ENCODE results near the gene ZNF582.

The ZNF582 gene

GRCh38 chr19:56398809-56399208 lies 5.5 kb upstream of the ZNF582 start:
- Histone ChIP-seq H3K4me1 (ENCODE audit: control insufficient read depth, insufficient read depth, low read length) (no peaks in the 10 kb centered on the region), H3K27me3 (ENCODE audit: control insufficient read depth, insufficient read depth, low read length) (no peaks in the 10 kb centered on the region), H3K9me3 (ENCODE audit: control insufficient read depth, insufficient read depth, low read length) (peaks cover 2% of the 10 kb centered on the region), H3K4me3 (ENCODE audit: low read length) (no peak overlapping the region), H3K27ac (ENCODE audit: low read length) (no peak overlapping the region), H3K36me3 (ENCODE audit: control insufficient read depth, insufficient read depth, low read length) (no peaks in the 10 kb centered on the region; the same call in 1 of the 2 replicates)
- WGBS (ENCODE audit: insufficient coverage, insufficient read length), result 100% methylated on average over 3 of the region's 5 CpGs
- DNase-seq (ENCODE audit: low read depth, low spot score), result no peak

- H3K4me3 ChIP-seq (ENCODE audit: low read length), result no peak overlapping the region
- H3K36me3 ChIP-seq (ENCODE audit: control insufficient read depth, insufficient read depth, low read length), result no peaks in the 10 kb centered on the region
- no CpG with 5 or more reads among the region's 8 CpGs for WGBS (ENCODE audit: insufficient coverage, insufficient read length)
- no peaks in the 10 kb centered on the region for H3K4me1 ChIP-seq (ENCODE audit: control insufficient read depth, insufficient read depth, low read length)
- no peaks in the 10 kb centered on the region for H3K27me3 ChIP-seq (ENCODE audit: control insufficient read depth, insufficient read depth, low read length)
- DNase-seq (ENCODE audit: low read depth, low spot score), result no peak
- no peaks in the 10 kb centered on the region for H3K9me3 ChIP-seq (ENCODE audit: control insufficient read depth, insufficient read depth, low read length)
- no peak overlapping the region for H3K27ac ChIP-seq (ENCODE audit: low read length)
Observed at GRCh38 chr19:56383826-56384605, 9.3 kb downstream of the ZNF582 start.

GRCh38 chr19:56377105-56377924 lies 16.0 kb downstream of the ZNF582 start:
- no peak overlapping the region for H3K4me3 ChIP-seq (ENCODE audit: low read length)
- no peaks in the 10 kb centered on the region for H3K27me3 ChIP-seq (ENCODE audit: control insufficient read depth, insufficient read depth, low read length)
- no CpG with 5 or more reads among the region's 11 CpGs for WGBS (ENCODE audit: insufficient coverage, insufficient read length)
- peaks cover 12% of the 10 kb centered on the region; the same call in 1 of the 2 replicates for H3K36me3 ChIP-seq (ENCODE audit: control insufficient read depth, insufficient read depth, low read length)
- H3K27ac ChIP-seq (ENCODE audit: low read length), result no peak overlapping the region
- H3K4me1 ChIP-seq (ENCODE audit: control insufficient read depth, insufficient read depth, low read length), result no peaks in the 10 kb centered on the region
- DNase-seq (ENCODE audit: low read depth, low spot score), result no peak
- no peaks in the 10 kb centered on the region for H3K9me3 ChIP-seq (ENCODE audit: control insufficient read depth, insufficient read depth, low read length)

GRCh38 chr19:56372281-56372680 lies 21.1 kb downstream of the ZNF582 start:
- no peaks in the 10 kb centered on the region for H3K9me3 ChIP-seq (ENCODE audit: control insufficient read depth, insufficient read depth, low read length)
- no peak overlapping the region for H3K27ac ChIP-seq (ENCODE audit: low read length)
- H3K27me3 ChIP-seq (ENCODE audit: control insufficient read depth, insufficient read depth, low read length), result no peaks in the 10 kb centered on the region
- no CpG with 5 or more reads among the region's 1 CpG for WGBS (ENCODE audit: insufficient coverage, insufficient read length)
- H3K4me3 ChIP-seq (ENCODE audit: low read length), result no peak overlapping the region
- H3K36me3 ChIP-seq (ENCODE audit: control insufficient read depth, insufficient read depth, low read length), result peaks cover 10% of the 10 kb centered on the region; the same call in 1 of the 2 replicates
- no peaks in the 10 kb centered on the region for H3K4me1 ChIP-seq (ENCODE audit: control insufficient read depth, insufficient read depth, low read length)
- no peak for DNase-seq (ENCODE audit: low read depth, low spot score)

GRCh38 chr19:56369886-56370676 lies 23.3 kb downstream of the ZNF582 start:
- Histone ChIP-seq H3K36me3 (ENCODE audit: control insufficient read depth, insufficient read depth, low read length) (peaks cover 7% of the 10 kb centered on the region; the same call in 1 of the 2 replicates), H3K27ac (ENCODE audit: low read length) (no peak overlapping the region), H3K4me3 (ENCODE audit: low read length) (no peak overlapping the region), H3K4me1 (ENCODE audit: control insufficient read depth, insufficient read depth, low read length) (no peaks in the 10 kb centered on the region), H3K9me3 (ENCODE audit: control insufficient read depth, insufficient read depth, low read length) (no peaks in the 10 kb centered on the region), H3K27me3 (ENCODE audit: control insufficient read depth, insufficient read depth, low read length) (no peaks in the 10 kb centered on the region)
- no CpG with 5 or more reads among the region's 3 CpGs for WGBS (ENCODE audit: insufficient coverage, insufficient read length)
- DNase-seq (ENCODE audit: low read depth, low spot score), result no peak

GRCh38 chr19:56367829-56368711 lies 25.3 kb downstream of the ZNF582 start:
- peak overlapping the region; percentile 79 for H3K4me3 ChIP-seq (ENCODE audit: low read length)
- H3K27ac ChIP-seq (ENCODE audit: low read length), result no peak overlapping the region
- peak; percentile 92 for DNase-seq (ENCODE audit: low read depth, low spot score)
- no peaks in the 10 kb centered on the region for H3K27me3 ChIP-seq (ENCODE audit: control insufficient read depth, insufficient read depth, low read length)
- WGBS (ENCODE audit: insufficient coverage, insufficient read length), result no CpG with 5 or more reads among the region's 65 CpGs
- 0 out of 2 replicates have a peak, but pooled peaks cover 3% of the 10 kb centered on the region for H3K36me3 ChIP-seq (ENCODE audit: control insufficient read depth, insufficient read depth, low read length)
- H3K9me3 ChIP-seq (ENCODE audit: control insufficient read depth, insufficient read depth, low read length), result no peaks in the 10 kb centered on the region
- no peaks in the 10 kb centered on the region for H3K4me1 ChIP-seq (ENCODE audit: control insufficient read depth, insufficient read depth, low read length)

- no peaks in the 10 kb centered on the region for H3K4me1 ChIP-seq (ENCODE audit: control insufficient read depth, insufficient read depth, low read length)
- no peak overlapping the region for H3K4me3 ChIP-seq (ENCODE audit: low read length)
- H3K9me3 ChIP-seq (ENCODE audit: control insufficient read depth, insufficient read depth, low read length), result no peaks in the 10 kb centered on the region
- no peak for DNase-seq (ENCODE audit: low read depth, low spot score)
- no peak overlapping the region for H3K27ac ChIP-seq (ENCODE audit: low read length)
- H3K27me3 ChIP-seq (ENCODE audit: control insufficient read depth, insufficient read depth, low read length), result no peaks in the 10 kb centered on the region
- WGBS (ENCODE audit: insufficient coverage, insufficient read length), result no CpG with 5 or more reads among the region's 2 CpGs
- no peaks in the 10 kb centered on the region for H3K36me3 ChIP-seq (ENCODE audit: control insufficient read depth, insufficient read depth, low read length)
Observed at GRCh38 chr19:56360841-56361240, 32.5 kb downstream of the ZNF582 start.

- no peak for DNase-seq (ENCODE audit: low read depth, low spot score)
- Histone ChIP-seq H3K27me3 (ENCODE audit: control insufficient read depth, insufficient read depth, low read length) (no peaks in the 10 kb centered on the region), H3K4me3 (ENCODE audit: low read length) (no peak overlapping the region), H3K36me3 (ENCODE audit: control insufficient read depth, insufficient read depth, low read length) (no peaks in the 10 kb centered on the region), H3K4me1 (ENCODE audit: control insufficient read depth, insufficient read depth, low read length) (no peaks in the 10 kb centered on the region), H3K9me3 (ENCODE audit: control insufficient read depth, insufficient read depth, low read length) (no peaks in the 10 kb centered on the region), H3K27ac (ENCODE audit: low read length) (no peak overlapping the region)
- WGBS (ENCODE audit: insufficient coverage, insufficient read length), result no CpG with 5 or more reads among the region's 2 CpGs
Observed at GRCh38 chr19:56356944-56357343, 36.4 kb downstream of the ZNF582 start.

- Histone ChIP-seq H3K9me3 (ENCODE audit: control insufficient read depth, insufficient read depth, low read length) (no peaks in the 10 kb centered on the region), H3K27me3 (ENCODE audit: control insufficient read depth, insufficient read depth, low read length) (no peaks in the 10 kb centered on the region), H3K36me3 (ENCODE audit: control insufficient read depth, insufficient read depth, low read length) (no peaks in the 10 kb centered on the region), H3K27ac (ENCODE audit: low read length) (no peak overlapping the region), H3K4me1 (ENCODE audit: control insufficient read depth, insufficient read depth, low read length) (no peaks in the 10 kb centered on the region), H3K4me3 (ENCODE audit: low read length) (no peak overlapping the region)
- no CpG with 5 or more reads among the region's 1 CpG for WGBS (ENCODE audit: insufficient coverage, insufficient read length)
- no peak for DNase-seq (ENCODE audit: low read depth, low spot score)
Observed at GRCh38 chr19:56355517-56355916, 37.8 kb downstream of the ZNF582 start.
